Globus pallidus (tissue), 1 donor: ENCODE data around the gene CXorf58.

Experiments
- DNase-seq: peaks from one replicate; pipeline ENCODE4 v3.0.0-alpha.2; 2015; ENCODE audit warnings: low spot score

Gene CXorf58

DNA sequence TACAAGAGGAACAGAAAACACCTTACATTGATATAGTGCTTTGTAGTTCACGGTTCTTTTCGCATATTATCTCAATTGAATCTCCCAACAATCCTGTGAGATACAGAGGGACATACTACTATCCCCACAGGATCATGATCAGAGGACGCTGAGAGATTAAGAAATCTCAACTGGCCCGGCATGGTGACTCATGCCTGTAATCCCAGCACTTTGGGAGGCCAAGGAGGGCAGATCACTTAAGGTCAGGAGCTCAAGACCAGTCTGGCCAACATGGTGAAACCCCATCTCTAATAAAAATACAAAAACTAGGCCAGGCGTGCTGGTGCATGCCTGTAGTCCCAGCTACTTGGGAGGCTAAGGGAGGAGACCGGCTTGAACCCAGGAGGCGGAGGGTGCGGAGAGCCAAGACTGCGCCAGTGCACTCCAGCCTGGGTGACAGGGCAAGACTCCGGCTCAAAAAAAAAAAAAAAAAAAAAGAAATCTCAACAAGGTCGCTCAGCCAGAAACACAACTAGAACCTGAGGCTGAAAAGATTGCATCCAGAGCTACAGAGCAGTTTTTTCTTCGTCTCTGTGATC, 7.5 kb upstream of the CXorf58 start:
- DNase-seq, result no peak

DNA sequence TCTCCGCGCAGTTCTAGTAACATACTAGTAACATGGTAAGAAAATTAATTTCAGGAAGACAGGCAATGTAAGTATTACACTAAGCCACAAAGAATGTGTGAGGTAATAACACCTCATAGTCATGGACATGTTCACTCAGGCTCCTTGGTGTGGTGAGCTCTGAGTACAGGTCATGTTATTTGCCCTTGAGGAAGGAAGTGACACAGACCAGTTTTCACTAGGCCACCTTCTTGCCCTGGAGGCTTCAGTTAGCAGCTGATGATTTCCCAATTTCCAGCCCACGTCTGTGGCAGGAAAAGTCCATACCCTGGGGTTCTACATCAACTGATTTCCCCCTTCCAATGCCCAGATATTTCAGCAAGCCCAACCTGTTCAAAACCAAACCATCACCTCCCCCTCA, 6.7 kb upstream of the CXorf58 start:
- no peak for DNase-seq

DNA sequence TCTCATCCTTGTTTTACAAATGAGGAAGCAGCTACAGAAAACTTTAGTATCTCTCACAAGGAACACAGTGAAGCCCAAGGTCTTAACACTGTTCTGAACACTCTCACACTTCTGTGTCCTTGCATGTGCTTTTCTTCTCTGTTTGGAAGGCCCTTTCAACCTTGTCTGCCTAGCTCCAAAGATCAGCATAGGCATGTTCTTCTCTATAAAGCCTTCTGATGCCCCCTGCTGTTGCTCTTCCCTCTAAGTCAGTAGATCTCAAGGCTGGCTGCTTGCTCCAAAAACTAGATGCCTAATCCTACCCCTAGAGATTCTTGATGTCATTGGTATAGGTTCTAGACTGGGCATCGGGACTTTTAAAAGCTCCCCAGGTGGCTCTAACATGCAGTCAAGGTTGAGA, 6.0 kb upstream of the CXorf58 start:
- peak; percentile 84 for DNase-seq

GRCh38 chrX:23902419-23902818, 5.4 kb upstream of the CXorf58 start:
- DNase-seq, result peak; percentile 65

DNA sequence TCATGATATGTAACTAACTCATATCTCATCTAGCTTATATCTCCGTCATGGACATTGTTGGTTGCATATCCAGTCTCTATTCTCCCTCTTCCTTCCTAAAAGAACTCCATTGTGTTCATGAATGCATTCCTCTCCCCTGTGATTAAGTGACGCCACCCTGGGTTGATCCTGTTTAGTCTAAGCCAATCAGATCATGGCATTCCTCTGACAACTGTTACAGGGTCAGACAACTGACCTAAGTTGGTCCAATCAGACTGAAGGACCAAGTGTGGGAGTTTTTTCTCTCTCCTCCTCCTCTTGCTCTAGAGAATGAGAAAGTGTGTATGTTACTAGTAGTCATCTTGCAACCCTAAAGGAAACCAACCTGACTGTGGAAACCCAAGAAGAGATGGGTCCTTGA, 3.7 kb upstream of the CXorf58 start:
- no peak for DNase-seq

DNA sequence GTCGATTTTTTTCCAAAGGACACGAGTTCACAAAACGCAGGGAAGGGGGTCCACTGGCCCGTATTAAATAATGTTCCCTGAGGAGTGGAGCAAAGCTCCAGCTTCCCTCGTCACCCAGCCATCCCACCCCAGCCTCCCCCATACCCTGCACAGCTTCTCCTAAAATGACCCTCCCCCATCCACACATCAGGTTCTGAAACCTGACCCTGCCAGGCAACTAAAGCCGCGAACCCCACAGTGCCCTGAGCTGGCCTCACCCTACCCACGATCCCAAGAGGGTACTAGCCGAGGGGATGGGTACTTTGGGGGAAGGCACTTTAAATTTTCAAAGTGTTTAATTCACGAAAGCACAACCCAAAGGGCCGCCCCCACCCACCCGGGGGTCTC, 702 bp upstream of the CXorf58 start:
- no peak for DNase-seq

GRCh38 chrX:23908219-23909004, 606 bp downstream of the CXorf58 start:
- DNase-seq, result no peak

DNA sequence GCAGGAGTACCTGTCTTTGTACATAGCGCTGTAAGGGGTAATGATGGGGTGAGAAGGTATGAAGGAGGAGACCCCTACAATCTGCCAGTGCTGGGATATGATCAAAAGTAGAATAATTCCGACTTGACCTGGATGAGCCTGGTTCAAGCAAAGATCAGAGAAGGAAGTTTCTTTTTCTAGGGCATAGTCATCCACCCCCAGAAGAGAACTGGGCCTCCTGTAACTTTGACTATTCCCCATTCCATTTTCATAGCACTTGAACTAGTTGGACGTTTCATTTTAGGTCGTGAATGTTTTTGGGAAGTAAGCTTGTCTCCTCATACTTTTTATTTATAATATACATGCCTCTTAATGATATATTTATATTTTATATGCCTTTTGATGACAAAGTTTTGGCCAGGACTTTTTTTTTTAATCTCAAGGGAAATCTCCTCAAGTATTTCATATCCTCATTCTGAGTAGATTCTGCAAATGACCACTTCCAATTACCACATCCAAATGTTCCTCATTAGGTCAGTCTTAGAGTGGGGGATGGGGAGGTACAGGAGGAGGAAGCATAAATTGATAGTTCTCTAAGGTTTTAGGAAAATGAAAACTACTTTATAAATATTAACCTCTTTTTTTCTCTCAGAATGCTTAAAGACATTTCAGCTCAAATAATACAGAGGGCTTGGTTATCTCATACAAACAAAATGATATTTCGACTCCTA, 3.5 kb downstream of the CXorf58 start:
- DNase-seq, result no peak

DNA sequence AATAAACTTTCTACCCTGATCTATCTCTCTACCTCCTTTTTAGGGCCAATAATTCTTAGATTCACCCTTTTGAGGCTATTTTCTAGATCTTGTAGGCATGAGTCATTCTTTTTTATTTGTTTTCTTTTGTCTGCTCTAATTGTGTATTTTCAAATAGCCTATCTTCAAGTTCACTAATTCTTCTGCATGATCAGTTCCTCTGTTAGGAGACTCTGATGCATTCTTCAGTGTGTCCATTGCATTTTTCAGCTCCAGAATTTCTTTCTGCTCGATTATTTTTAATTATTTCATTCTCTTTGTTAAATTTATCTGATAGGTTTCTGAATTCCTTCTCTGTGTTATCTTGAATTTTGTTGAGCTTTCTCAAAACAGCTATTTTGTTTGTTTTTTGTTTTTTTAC, 11.3 kb downstream of the CXorf58 start:
- DNase-seq, result no peak

GRCh38 chrX:23919706-23920320, 12.0 kb downstream of the CXorf58 start:
- no peak for DNase-seq

- no peak for DNase-seq
Observed at GRCh38 chrX:23926015-23926414, 18.2 kb downstream of the CXorf58 start.

GRCh38 chrX:23930894-23931604, 23.2 kb downstream of the CXorf58 start:
- DNase-seq, result no peak

DNA sequence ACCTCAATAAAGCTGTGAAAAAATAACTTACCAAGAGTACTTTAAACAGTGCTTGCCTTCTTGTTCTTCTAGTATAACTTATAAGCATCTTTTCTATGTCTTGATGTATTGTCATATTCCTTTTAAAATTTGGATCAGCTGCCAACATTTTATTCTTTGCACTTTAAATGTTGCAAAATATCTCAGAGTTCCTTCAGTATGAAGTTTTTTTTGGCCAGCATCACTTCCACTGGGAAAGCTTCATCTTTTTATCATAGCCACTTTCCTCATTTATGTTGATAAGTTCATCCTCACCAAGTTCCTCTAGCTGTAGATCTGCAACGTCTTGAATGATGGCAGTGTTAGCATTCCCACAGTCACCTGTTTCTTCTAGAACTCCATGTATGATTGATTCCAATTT, 24.2 kb downstream of the CXorf58 start:
- DNase-seq, result no peak

DNA sequence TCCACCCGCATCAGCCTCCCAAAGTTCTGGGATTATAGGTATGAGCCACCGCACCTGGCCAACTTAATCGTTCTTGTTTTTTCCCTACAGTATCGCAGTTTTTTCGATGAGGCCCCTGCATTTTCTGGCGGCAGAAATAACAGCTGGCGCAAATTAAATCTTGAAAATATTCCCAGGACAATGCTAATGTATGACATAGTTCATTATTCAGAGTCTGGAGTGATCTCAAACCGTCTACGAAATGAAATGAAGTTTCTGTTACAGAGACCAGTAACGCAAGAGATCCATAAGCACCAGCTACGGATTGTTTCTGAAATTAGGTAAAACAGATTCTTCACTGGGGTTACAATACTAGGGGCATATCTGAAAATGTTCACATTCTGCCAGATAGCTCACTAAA, 27.3 kb downstream of the CXorf58 start:
- no peak for DNase-seq

GRCh38 chrX:23936180-23936579, 28.4 kb downstream of the CXorf58 start:
- DNase-seq, result no peak

- no peak for DNase-seq
Observed at GRCh38 chrX:23937100-23937499, 29.3 kb downstream of the CXorf58 start.

DNA sequence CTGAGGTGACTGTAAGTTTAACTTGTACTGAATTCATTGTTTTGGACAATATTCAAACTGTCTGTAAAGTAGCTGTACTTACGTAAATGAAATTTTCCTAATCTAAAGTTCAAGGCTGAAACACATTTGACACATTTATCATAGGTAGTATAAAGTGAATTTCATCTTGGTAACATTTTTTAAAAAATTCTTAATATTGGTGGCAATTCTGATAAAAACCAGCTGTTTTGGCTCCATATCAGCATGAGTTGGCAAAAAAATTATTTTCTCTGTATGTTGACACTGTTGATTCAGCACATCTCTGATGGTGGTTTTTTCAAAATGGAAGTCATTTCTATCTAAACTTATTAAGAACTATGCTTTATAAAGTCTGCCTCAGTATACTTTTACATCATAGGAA, 30.9 kb downstream of the CXorf58 start:
- DNase-seq, result no peak

GRCh38 chrX:23939203-23939602, 31.4 kb downstream of the CXorf58 start:
- DNase-seq, result no peak

DNA sequence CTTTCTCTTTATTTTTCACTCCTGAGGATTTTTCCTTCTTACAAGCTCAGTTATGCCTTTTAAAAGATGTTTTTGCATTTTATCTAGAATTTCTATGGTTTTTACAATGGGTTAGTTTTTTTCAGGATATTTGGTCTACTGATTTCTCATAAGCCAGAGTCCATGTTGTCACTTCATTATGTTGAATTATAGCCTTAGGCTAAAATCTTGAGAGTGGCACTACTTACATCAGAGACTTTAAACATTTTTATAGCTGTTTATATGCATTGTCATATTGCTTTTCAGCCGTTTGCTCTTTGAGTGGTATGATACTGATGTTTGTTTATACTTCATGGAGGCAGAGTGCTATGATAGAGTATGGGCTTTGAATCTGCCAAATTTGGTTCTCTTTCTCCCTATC, 36.4 kb downstream of the CXorf58 start:
- DNase-seq, result no peak

DNA sequence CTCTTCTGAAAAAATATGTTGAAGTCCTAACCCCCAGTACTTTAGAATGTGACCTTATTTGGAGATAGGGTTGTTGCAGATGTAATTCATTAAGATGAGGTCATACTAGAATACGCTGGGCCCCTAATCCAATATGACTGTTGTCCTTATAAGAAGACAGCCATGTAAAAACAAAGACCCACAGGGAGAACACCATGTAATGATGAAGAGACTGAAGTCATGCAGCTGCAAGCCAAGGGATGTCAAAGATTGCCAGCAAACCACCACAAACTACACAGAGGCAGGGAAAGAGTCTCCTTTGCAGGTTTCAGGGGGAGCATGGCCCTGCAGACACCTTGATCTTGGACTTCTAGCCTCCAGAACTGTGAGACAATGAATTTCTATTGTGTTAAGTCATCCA, 37.4 kb downstream of the CXorf58 start:
- no peak for DNase-seq

DNA sequence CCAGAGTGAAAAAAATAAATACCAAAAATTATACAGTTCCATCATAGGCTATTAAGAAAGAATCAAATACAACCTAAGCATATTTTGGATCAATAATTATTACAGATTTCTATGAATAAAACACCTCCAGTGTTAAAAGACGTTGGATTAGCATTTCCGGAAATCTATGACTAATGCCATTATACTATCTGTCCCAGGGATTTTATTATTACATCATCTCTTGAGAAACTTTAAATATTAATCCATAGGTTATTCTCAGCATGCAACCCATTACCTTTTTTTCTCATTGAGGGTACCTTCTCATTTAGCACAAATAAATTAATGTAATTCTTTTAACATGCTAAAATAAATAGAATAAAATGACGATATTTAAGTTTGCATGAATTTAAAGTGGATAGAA, 44.6 kb downstream of the CXorf58 start:
- no peak for DNase-seq
